Keratinocyte (primary cell): ENCODE measurements around the gene TMEM87B.

Source experiments
- EZH2 ChIP-seq: IDR thresholded peaks from one replicate; pipeline ENCODE4 v1.6.1; 2012; ENCODE audit warnings: inconsistent platforms, mild to moderate bottlenecking, low read length, moderate library complexity
- TF ChIP-seq, protein P1 (sequence below), 3 experiments: IDR thresholded peaks in 1 of 3; conservative IDR thresholded peaks in 1 of 3; optimal IDR thresholded peaks in 1 of 3; 2 replicates in 2 of 3; 3 replicates in 1 of 3; pipeline versions ENCODE3 to v1.5.1; 2011; ENCODE audit warnings: low read length in 3 of 3, mild to moderate bottlenecking in 3 of 3, moderate library complexity in 2 of 3, control low read depth in 1 of 3, inconsistent platforms in 1 of 3; ENCODE audit not compliant: insufficient read depth in 2 of 3; ENCODE audit errors: extremely low read depth in 1 of 3

GRCh38 chr2:112053917-112054846 lies 887 bp upstream of the TMEM87B start:
- TF ChIP-seq, protein P1, sequence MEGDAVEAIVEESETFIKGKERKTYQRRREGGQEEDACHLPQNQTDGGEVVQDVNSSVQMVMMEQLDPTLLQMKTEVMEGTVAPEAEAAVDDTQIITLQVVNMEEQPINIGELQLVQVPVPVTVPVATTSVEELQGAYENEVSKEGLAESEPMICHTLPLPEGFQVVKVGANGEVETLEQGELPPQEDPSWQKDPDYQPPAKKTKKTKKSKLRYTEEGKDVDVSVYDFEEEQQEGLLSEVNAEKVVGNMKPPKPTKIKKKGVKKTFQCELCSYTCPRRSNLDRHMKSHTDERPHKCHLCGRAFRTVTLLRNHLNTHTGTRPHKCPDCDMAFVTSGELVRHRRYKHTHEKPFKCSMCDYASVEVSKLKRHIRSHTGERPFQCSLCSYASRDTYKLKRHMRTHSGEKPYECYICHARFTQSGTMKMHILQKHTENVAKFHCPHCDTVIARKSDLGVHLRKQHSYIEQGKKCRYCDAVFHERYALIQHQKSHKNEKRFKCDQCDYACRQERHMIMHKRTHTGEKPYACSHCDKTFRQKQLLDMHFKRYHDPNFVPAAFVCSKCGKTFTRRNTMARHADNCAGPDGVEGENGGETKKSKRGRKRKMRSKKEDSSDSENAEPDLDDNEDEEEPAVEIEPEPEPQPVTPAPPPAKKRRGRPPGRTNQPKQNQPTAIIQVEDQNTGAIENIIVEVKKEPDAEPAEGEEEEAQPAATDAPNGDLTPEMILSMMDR (optimal IDR thresholded peaks at IDR 0.05 in 1 of 3, IDR thresholded peaks at IDR 0.05 in 1 of 3, conservative IDR thresholded peaks at IDR 0.05 in 1 of 3; ENCODE audit: extremely low read depth in 1 of 3, insufficient read depth in 2 of 3, low read length in 3 of 3): no peak
- no peak for TF ChIP-seq EZH2
